Kidney glomerular epithelial cell (primary cell): Measurements from ENCODE around the gene TTC12.

Experiments
- DNase-seq: peaks from one replicate; lab custom pipeline; 2025; lab: John Stamatoyannopoulos, UW

TTC12 gene

GRCh38 chr11:113407163-113407562 lies 92.8 kb downstream of the TTC12 start:
- no peak for DNase-seq

DNA sequence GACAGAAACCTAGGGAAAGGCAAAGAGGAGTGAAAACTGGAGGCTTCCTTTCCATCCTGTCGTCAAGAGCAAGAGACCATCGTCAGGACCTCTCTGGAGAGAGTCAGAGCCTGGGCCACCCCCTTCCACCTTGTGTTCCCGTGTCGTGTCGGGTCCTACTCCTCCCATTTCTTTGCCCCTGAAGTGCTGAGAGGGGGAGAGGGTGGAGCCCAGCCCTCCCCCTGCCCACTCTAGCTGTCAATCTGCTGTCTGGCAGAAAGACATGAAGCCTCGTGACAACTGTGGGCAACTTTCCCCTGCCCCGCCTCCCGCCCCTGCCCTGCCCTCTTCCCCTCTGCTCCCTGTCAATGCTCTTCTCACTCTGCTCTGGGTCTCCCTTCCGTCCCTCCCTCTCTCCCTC lies 93.8 kb downstream of the TTC12 start:
- DNase-seq = no peak

- DNase-seq = no peak
Measured at GRCh38 chr11:113408887-113409286, 94.5 kb downstream of the TTC12 start.

GRCh38 chr11:113409526-113409925 lies 95.1 kb downstream of the TTC12 start:
- no peak for DNase-seq

DNA sequence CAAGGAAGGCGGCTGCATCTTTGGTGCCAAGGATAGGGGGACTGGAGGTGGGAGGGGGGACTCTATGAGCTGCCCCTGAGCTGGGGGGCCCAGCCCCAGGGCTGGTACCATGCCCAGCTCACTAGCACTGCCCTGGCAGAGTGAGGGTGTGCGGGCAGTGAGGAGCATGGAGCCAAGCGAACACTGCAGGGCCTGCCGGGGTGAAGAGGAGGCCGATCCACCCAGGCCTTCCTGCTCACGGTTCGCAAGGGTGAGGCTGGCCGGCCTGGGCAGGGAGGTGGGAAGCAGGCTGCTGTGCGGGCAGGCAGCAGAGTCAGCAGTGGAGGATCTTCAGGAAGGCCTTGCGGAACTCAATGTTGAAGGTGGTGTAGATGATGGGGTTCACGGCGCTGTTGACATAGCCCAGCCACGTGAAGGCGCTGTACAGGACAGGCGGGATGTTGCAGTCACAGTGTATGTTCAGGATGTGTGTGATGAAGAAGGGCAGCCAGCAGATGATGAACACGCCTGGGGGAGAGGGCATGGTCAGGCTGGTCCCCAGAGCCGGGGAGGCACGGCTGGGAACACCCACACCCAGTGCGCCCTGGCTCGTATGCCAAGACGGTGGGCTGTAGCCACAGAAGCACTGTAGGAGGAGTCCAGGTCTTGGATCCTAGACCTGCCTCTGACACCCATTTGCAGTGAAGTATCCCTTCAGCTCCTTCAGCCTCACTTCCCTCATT lies 96.2 kb downstream of the TTC12 start:
- no peak for DNase-seq

- DNase-seq = no peak
Measured at GRCh38 chr11:113411536-113411935, 97.2 kb downstream of the TTC12 start.

DNA sequence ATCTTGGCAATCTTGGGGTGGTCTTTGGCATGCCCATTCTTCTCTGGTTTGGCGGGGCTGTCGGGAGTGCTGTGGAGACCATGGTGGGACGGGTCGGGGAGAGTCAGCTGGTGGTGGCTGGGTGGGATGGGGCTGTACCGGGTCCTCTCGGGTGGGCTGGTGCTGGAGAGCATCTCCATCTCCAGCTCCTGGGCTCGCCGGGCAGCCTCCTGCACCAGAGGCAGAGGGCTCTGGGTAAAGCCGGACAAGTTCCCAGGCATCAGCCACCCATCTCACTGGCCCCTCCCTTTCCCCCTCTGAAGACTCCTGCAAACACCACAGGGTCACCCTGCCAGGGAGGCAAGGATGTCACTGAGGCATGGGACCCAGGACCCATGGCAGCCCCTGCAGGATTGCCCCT lies 98.3 kb downstream of the TTC12 start:
- no peak for DNase-seq

GRCh38 chr11:113415343-113415742 lies 101.0 kb downstream of the TTC12 start:
- no peak for DNase-seq
